Pancreas (tissue), 10 donors: ENCODE data around the gene CLIP1. TPM values are rescaled to one million over a fixed set of nuclear protein-coding genes. Genes with fewer than 3 reads are reported as not detected.

Experiments used
- ATAC-seq, 4 donors: fragments of 200-7000 bp; cut with Tn5 transposase; one replicate each; pipeline versions ENCODE4 v1.8.0 to v1.9.1; 2020; ENCODE audit warnings: mild to moderate bottlenecking in 4 of 4, moderate library complexity in 4 of 4
- DNase-seq, 6 donors: peaks; one replicate each; pipeline ENCODE4 v3.0.0-alpha.2; 2020
- FAIRE-seq: peaks from 2 replicates; lab custom pipeline; 2012; peaks lifted over from hg19 to GRCh38; lab: Jason Lieb, UNC
- H3K27ac ChIP-seq, 4 donors: fragments of 200-600 bp; sonication (generic); 1 replicate in 3 of 4; 2 replicates in 1 of 4; pipeline versions ENCODE4 v1.5.0 to v1.8.0; 2020
- H3K27me3 ChIP-seq, 4 donors: fragments of 200-600 bp; one replicate each; pipeline ENCODE4 v1.8.0; 2021
- H3K36me3 ChIP-seq, 3 donors: fragments of 200-600 bp; sonication (generic) in 1 of 3; one replicate each; pipeline versions ENCODE4 v1.5.0 to v1.8.0; 2020 to 2021
- H3K4me1 ChIP-seq, 3 donors: fragments of 200-600 bp; one replicate each; pipeline ENCODE4 v1.8.0; 2021
- H3K4me3 ChIP-seq, 4 donors: fragments of 200-600 bp; sonication (generic) in 2 of 4; one replicate each; pipeline versions ENCODE4 v1.5.0 to v1.8.0; 2020 to 2021
- H3K9me3 ChIP-seq, 4 donors: fragments of 200-600 bp; one replicate each; pipeline ENCODE4 v1.8.0; 2021
- CTCF ChIP-seq, 4 donors: fragments of 200-600 bp; sonication (generic) in 3 of 4; IDR thresholded peaks; one replicate each; pipeline versions ENCODE4 v1.5.0 to v1.8.0; 2021; ENCODE audit warnings: antibody characterized with exemption in 4 of 4
- WGBS, 2 donors: extraction: QIAGEN DNeasy Blood & Tissue Kit; methylation state at CpG; one replicate each; pipeline ENCODE4 v1.1.7; 2013; 5-methylcytosine and 5-hydroxymethylcytosine counted together
- intact Hi-C, 3 donors: fragments of 100-400 bp; cut with DNase I; formaldehyde crosslinking; loops; one replicate each; pipeline versions ENCODE4 v1.11.1 to v1.14.2; 2022
- polyA plus RNA-seq, 2 donors: library from polyadenylated mRNA; stranded (reverse); fragments of 200-250 nt; gene quantifications; one replicate each; pipeline ENCODE4 v1.2.3, GENCODE V29; 2013
- total RNA-seq, 6 donors: library from RNA; stranded (reverse); fragmentation: NEBNext Ultra II Directional in 4 of 6; extraction: Animal tissue kit (Norgen Biotek cat#: 25700) in 4 of 6; gene quantifications; one replicate each; pipeline versions ENCODE4 v1.2.1 to v1.2.4, GENCODE V29; 2021 to 2023
- donor health status: healthy with polysubstance abuse.
- donor health status: DM: no; HTN: no; CAD: no; lungs with moderate emphysema.
- donor health status: DM: no; HTN: no; CAD: no.
- donor health status: control.
- donor health status: control.
- donor health status: Bipolar disorder and iron deficiency.
- donor health status: DM: yes; HTN: yes; CAD: no.
- donor health status: DM: no; HTN: no; CAD: no.
- donor health status: DM: no; HTN: no; CAD: no.
- donor health status: DM: yes; HTN: yes; CAD: no.

Gene CLIP1
- total and polyA plus RNA-seq, 8 donors, result 17.1 to 43.9 (median 30.7) TPM

GRCh38 chr12:122327494-122328385, 94.7 kb downstream of the CLIP1 start:
- 89% methylated on average over 18 of the region's 18 CpGs for WGBS, 2 donors
- TF ChIP-seq CTCF (IDR thresholded peaks at IDR 0.05), result no peak
- no peak overlapping the region for H3K27ac ChIP-seq
- FAIRE-seq (no peak), ATAC-seq (no peak), DNase-seq (no peak)
- no peaks in the 10 kb centered on the region for H3K4me1 ChIP-seq
- no peaks in the 10 kb centered on the region for H3K9me3 ChIP-seq
- H3K27me3 ChIP-seq, result no peaks in the 10 kb centered on the region
- no peak overlapping the region for H3K4me3 ChIP-seq
- peaks cover 8 to 41% (median 11%) of the 10 kb centered on the region in 3 donors for H3K36me3 ChIP-seq
- intact Hi-C loops, result no loop called here

- Histone ChIP-seq H3K27me3 (no peaks in the 10 kb centered on the region), H3K4me3 (no peak overlapping the region), H3K27ac (no peak overlapping the region), H3K9me3 (no peaks in the 10 kb centered on the region), H3K4me1 (no peaks in the 10 kb centered on the region), H3K36me3 (peaks cover 8 to 36% (median 11%) of the 10 kb centered on the region in 3 donors)
- FAIRE-seq, result no peak
- ATAC-seq, result no peak
- no peak for TF ChIP-seq CTCF (IDR thresholded peaks at IDR 0.05)
- WGBS, 2 donors, result 57 to 69% methylated on average over 1 of the region's 1 CpG
- intact Hi-C loops, result no loop called here
- no peak for DNase-seq
Measured at GRCh38 chr12:122327014-122327413, 95.5 kb downstream of the CLIP1 start.

GRCh38 chr12:122326586-122326985, 95.9 kb downstream of the CLIP1 start:
- Histone ChIP-seq H3K4me1 (no peaks in the 10 kb centered on the region), H3K4me3 (no peak overlapping the region), H3K27me3 (no peaks in the 10 kb centered on the region), H3K9me3 (no peaks in the 10 kb centered on the region), H3K36me3 (peaks cover 8 to 32% (median 11%) of the 10 kb centered on the region in 3 donors), H3K27ac (no peak overlapping the region)
- TF ChIP-seq CTCF (IDR thresholded peaks at IDR 0.05), result no peak
- no peak for FAIRE-seq
- no peak for DNase-seq
- intact Hi-C loops, result no loop called here
- WGBS, 2 donors, result 88 to 95% methylated on average over 5 of the region's 5 CpGs
- ATAC-seq, result no peak

GRCh38 chr12:122323311-122324019, 99.0 kb downstream of the CLIP1 start:
- 92 to 94% methylated on average over 18 of the region's 18 CpGs for WGBS, 2 donors
- H3K9me3 ChIP-seq, result no peaks in the 10 kb centered on the region
- H3K36me3 ChIP-seq, result peaks cover 8 to 31% (median 11%) of the 10 kb centered on the region in 3 donors
- no peak for ATAC-seq
- H3K27me3 ChIP-seq, result no peaks in the 10 kb centered on the region
- no peak overlapping the region for H3K4me3 ChIP-seq
- no peak overlapping the region for H3K27ac ChIP-seq
- intact Hi-C loops, result no loop called here
- DNase-seq, result no peak
- no peaks in the 10 kb centered on the region for H3K4me1 ChIP-seq
- no peak for TF ChIP-seq CTCF (IDR thresholded peaks at IDR 0.05)
- no peak for FAIRE-seq
